Gastrocnemius medialis (tissue), 4 donors: Measurements from ENCODE around the gene GAD2. TPM values are rescaled to one million over a fixed set of nuclear protein-coding genes. Genes with fewer than 3 reads are reported as not detected.

ENCODE experiments used
- ATAC-seq, 2 donors: fragments of 150-250 bp; one replicate each; pipeline ENCODE4 v1.9.1; 2016
- DNase-seq, 2 donors: peaks; one replicate each; pipeline ENCODE4 v3.0.0-alpha.2; 2019
- H3K27ac ChIP-seq, 4 donors: fragments of 200-600 bp; sonication (generic); 1 replicate in 1 of 4; 2 replicates in 3 of 4; pipeline ENCODE4 v1.5.1; 2016 to 2018; ENCODE audit warnings: mild to moderate bottlenecking in 2 of 4, moderate library complexity in 1 of 4
- H3K27me3 ChIP-seq, 3 donors: fragments of 200-600 bp; sonication (generic) in 2 of 3; 1 replicate in 1 of 3; 2 replicates in 2 of 3; pipeline versions ENCODE4 v1.5.1 to v1.6.0; 2016 to 2019; ENCODE audit warnings: mild to moderate bottlenecking in 1 of 3, moderate library complexity in 1 of 3
- H3K36me3 ChIP-seq, 2 donors: fragments of 200-600 bp; sonication (generic) in 1 of 2; one replicate each; pipeline ENCODE4 v1.5.1; 2017 to 2018
- H3K4me1 ChIP-seq, 2 donors: fragments of 200-600 bp; sonication (generic) in 1 of 2; one replicate each; pipeline ENCODE4 v1.5.1; 2016 to 2017; ENCODE audit warnings: mild to moderate bottlenecking in 2 of 2
- H3K4me3 ChIP-seq, 4 donors: fragments of 200-600 bp; sonication (generic) in 3 of 4; 1 replicate in 1 of 4; 2 replicates in 3 of 4; pipeline ENCODE4 v1.5.1; 2016 to 2019; ENCODE audit warnings: mild to moderate bottlenecking in 2 of 4
- H3K9me3 ChIP-seq, 3 donors: fragments of 200-600 bp; sonication (generic) in 2 of 3; 1 replicate in 1 of 3; 2 replicates in 2 of 3; pipeline ENCODE4 v1.5.1; 2016 to 2019
- POLR2A ChIP-seq, 2 donors: fragments of 450-650 bp; IDR thresholded peaks; one replicate each; pipeline ENCODE4 v1.6.1; 2017; ENCODE audit warnings: antibody characterized with exemption in 2 of 2, mild to moderate bottlenecking in 2 of 2, moderate library complexity in 2 of 2
- in situ Hi-C, 4 donors: fragments of 200-750 bp; cut with MboI; loops; one replicate each; pipeline versions ENCODE4 v1.15.0 to v1.8.0; 2017; ENCODE audit warnings: low sequenced_read_pairs in 4 of 4
- intact Hi-C: fragments of 100-400 bp; cut with DNase I; formaldehyde crosslinking; loops from one replicate; pipeline ENCODE4 v1.15.1; 2023; ENCODE audit warnings: low total_unique reads
- total RNA-seq, 4 donors: library from RNA; depleted of rRNA; stranded (reverse); fragments of >200 nt; gene quantifications; one replicate each; pipeline versions ENCODE4 v1.1.0 to v1.2.3, GENCODE V29; 2016
- TF ChIP-seq, protein P1 (sequence below), 5 experiments: fragments of 450-650 bp in 3 of 5; fragments of 200-600 bp in 2 of 5; sonication (generic) in 2 of 5; IDR thresholded peaks in 4 of 5; conservative IDR thresholded peaks in 1 of 5; 1 replicate in 4 of 5; 2 replicates in 1 of 5; pipeline ENCODE4 v1.5.1; 2016 to 2019; ENCODE audit warnings: antibody characterized with exemption in 5 of 5, mild to moderate bottlenecking in 3 of 5, moderate library complexity in 3 of 5

Gene GAD2
- total RNA-seq, 4 donors from 2014 or later = not detected

DNA sequence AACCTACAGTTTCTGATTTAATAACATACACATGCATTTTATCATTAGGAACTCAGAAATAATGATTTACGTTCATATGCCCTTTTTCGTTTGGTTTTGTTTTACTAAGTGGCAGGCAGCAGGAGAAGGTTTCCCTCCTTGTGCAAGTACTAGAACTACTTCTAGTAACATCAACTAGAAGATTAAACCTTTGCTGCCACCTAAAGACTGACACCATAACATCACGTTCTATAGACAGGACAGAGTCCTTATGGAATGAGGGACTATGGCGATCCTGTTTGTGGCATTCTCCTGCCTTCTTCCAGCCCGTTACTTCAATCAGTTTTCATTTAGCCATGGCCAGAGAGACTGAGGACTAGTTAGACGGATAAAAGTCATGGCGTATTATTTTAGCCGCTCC lies 53.2 kb downstream of the GAD2 start:
- no peaks in the 10 kb centered on the region for H3K4me1 ChIP-seq
- intact Hi-C loops = no loop called here
- in situ Hi-C loops = no loop called here
- no peak overlapping the region for H3K27ac ChIP-seq
- H3K4me3 ChIP-seq = no peak overlapping the region
- no peaks in the 10 kb centered on the region for H3K27me3 ChIP-seq
- H3K36me3 ChIP-seq = no peaks in the 10 kb centered on the region
- TF ChIP-seq, protein P1, sequence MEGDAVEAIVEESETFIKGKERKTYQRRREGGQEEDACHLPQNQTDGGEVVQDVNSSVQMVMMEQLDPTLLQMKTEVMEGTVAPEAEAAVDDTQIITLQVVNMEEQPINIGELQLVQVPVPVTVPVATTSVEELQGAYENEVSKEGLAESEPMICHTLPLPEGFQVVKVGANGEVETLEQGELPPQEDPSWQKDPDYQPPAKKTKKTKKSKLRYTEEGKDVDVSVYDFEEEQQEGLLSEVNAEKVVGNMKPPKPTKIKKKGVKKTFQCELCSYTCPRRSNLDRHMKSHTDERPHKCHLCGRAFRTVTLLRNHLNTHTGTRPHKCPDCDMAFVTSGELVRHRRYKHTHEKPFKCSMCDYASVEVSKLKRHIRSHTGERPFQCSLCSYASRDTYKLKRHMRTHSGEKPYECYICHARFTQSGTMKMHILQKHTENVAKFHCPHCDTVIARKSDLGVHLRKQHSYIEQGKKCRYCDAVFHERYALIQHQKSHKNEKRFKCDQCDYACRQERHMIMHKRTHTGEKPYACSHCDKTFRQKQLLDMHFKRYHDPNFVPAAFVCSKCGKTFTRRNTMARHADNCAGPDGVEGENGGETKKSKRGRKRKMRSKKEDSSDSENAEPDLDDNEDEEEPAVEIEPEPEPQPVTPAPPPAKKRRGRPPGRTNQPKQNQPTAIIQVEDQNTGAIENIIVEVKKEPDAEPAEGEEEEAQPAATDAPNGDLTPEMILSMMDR (IDR thresholded peaks at IDR 0.05 in 4 of 5, conservative IDR thresholded peaks at IDR 0.05 in 1 of 5) = no peak
- TF ChIP-seq POLR2A (IDR thresholded peaks at IDR 0.05) = no peak
- no peaks in the 10 kb centered on the region for H3K9me3 ChIP-seq
- ATAC-seq (no peak), DNase-seq (no peak)

DNA sequence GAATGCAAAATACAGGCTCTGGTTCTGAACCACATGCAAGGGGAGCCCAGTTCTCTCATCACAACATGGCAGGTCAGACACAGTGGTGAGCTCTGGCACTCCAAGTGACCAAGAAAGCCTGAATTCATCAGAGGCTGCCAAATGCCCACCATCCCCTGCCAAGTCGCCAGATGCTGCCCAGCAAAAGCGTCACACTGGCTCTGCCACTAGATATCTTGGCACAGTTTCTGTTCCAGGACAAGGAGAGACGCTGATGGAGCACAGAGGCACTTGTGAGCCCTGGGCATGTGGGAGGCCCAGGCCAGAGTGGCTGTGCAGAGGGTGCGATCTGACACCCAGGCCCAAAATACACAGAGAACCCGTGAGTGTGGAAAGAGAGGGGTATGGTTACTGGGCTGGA lies 57.8 kb downstream of the GAD2 start:
- no peak for DNase-seq
- Histone ChIP-seq H3K36me3 (no peaks in the 10 kb centered on the region), H3K4me3 (no peak overlapping the region), H3K27me3 (no peaks in the 10 kb centered on the region), H3K27ac (no peak overlapping the region), H3K9me3 (no peaks in the 10 kb centered on the region), H3K4me1 (no peaks in the 10 kb centered on the region)
- ATAC-seq = no peak
- in situ Hi-C loops = no loop called here
- intact Hi-C loops = no loop called here
- no peak for TF ChIP-seq POLR2A (IDR thresholded peaks at IDR 0.05)
- TF ChIP-seq, protein P1 (IDR thresholded peaks at IDR 0.05 in 4 of 5, conservative IDR thresholded peaks at IDR 0.05 in 1 of 5) = no peak

DNA sequence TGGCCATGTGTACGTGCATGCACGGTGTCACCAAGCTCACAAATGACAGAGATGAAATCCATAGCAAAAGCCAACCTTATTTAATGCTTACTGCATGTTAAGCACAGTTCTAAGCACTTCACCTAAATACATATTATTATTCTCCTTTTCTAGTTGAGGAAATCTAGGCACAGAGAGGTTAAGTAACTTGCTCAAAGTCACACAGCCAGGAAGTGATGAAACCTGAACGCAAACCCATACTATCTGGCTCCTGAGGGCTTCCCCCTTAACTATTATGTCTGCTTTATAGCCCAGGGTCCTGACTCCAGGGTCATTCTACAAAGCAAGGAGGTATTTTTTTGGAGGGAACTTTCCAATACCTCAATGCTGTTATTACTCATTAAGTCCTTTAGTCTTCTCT lies 61.7 kb downstream of the GAD2 start:
- DNase-seq (no peak), ATAC-seq (no peak)
- in situ Hi-C loops (no loop called here), intact Hi-C loops (no loop called here)
- Histone ChIP-seq H3K4me1 (no peaks in the 10 kb centered on the region), H3K4me3 (no peak overlapping the region), H3K27ac (no peak overlapping the region), H3K36me3 (no peaks in the 10 kb centered on the region), H3K27me3 (no peaks in the 10 kb centered on the region), H3K9me3 (no peaks in the 10 kb centered on the region)
- TF ChIP-seq, protein P1 (IDR thresholded peaks at IDR 0.05 in 4 of 5, conservative IDR thresholded peaks at IDR 0.05 in 1 of 5) = no peak
- TF ChIP-seq POLR2A (IDR thresholded peaks at IDR 0.05) = no peak

DNA sequence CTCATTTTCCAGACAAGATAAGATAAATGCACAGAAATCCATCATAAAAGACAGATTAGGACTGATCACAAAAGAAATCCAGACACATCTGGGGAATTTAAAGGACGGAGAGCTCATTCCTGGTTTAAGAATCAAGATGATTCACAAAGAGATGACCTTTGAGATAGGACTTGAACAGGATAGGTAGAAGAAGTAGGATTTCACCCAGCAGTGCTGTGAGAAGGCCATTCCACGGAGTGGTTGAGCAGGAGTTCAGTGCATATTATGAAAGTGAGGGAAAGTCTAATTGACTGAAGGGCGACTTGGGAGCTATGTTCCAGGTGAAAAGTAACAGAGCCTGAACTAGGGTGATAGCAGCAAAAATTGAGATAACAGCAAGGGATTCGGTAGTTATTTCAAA lies 73.7 kb downstream of the GAD2 start:
- Histone ChIP-seq H3K4me3 (no peak overlapping the region), H3K27ac (no peak overlapping the region), H3K36me3 (no peaks in the 10 kb centered on the region), H3K4me1 (no peaks in the 10 kb centered on the region), H3K27me3 (no peaks in the 10 kb centered on the region), H3K9me3 (no peaks in the 10 kb centered on the region)
- intact Hi-C loops = no loop called here
- DNase-seq (no peak), ATAC-seq (no peak)
- TF ChIP-seq, protein P1 (IDR thresholded peaks at IDR 0.05 in 4 of 5, conservative IDR thresholded peaks at IDR 0.05 in 1 of 5) = no peak
- TF ChIP-seq POLR2A (IDR thresholded peaks at IDR 0.05) = no peak
- in situ Hi-C loops = no loop called here

DNA sequence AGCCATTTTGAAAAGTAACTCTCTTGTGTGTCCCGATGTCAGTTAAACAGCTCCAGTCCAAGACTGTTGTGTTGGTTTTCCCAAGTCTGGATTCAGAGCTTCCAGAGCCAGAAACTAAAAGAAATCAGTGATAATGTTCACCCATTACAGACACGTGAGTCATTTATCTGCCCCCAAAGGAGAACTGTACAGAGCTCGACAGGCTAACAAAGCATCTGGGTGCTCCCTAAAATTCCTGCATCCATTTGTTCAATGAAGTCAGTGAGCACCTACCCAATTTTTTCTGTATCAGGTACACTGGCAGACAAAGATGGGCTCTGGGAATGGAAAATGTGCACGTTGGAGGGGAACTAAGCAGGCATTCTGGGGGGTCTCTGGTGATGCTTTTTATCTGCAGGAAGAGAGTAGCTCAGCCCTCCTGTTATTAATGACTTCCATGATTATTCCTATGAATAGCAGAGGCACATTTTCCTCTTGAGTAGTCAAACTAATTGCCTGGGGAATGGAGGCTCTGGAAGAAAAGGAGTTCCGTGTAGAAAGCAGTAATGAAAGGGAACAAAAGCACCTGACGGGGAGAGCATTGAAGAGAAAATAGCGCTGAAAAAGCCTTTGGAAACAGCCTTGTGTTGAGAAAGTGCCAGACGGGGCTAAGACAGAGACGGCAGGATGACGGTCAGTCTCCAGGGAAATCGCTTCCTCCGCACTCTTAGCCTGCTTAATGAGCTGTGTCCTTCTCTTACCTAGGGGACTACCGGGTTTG lies 75.3 kb downstream of the GAD2 start:
- intact Hi-C loops (no loop called here), in situ Hi-C loops (no loop called here)
- TF ChIP-seq, protein P1 (IDR thresholded peaks at IDR 0.05 in 4 of 5, conservative IDR thresholded peaks at IDR 0.05 in 1 of 5) = no peak
- no peak for TF ChIP-seq POLR2A (IDR thresholded peaks at IDR 0.05)
- no peaks in the 10 kb centered on the region for H3K27me3 ChIP-seq
- no peaks in the 10 kb centered on the region for H3K36me3 ChIP-seq
- H3K4me1 ChIP-seq = no peaks in the 10 kb centered on the region
- no peak overlapping the region for H3K27ac ChIP-seq
- ATAC-seq (no peak), DNase-seq (no peak)
- no peak overlapping the region for H3K4me3 ChIP-seq
- no peaks in the 10 kb centered on the region for H3K9me3 ChIP-seq
